Brain microvascular endothelial cell (primary cell): ENCODE measurements around the gene ZBTB20.

Source experiments
- DNase-seq: peaks from one replicate; pipeline ENCODE4 v3.0.0-alpha.2; 2020
- H3K27ac ChIP-seq: fragments of 250-450 bp; sonication (Bioruptor Pico); 2 replicates; pipeline ENCODE4 v1.5.1; 2020; ENCODE audit warnings: mild to moderate bottlenecking, moderate library complexity
- H3K27me3 ChIP-seq: fragments of 250-450 bp; sonication (Bioruptor Pico); replicated peaks from 2 replicates; pipeline ENCODE4 v1.5.1; 2020; ENCODE audit warnings: mild to moderate bottlenecking
- H3K36me3 ChIP-seq: fragments of 250-450 bp; sonication (Bioruptor Pico); replicated peaks from 2 replicates; pipeline ENCODE4 v1.5.1; 2020; ENCODE audit warnings: mild to moderate bottlenecking
- H3K4me3 ChIP-seq: 2 replicates; pipeline ENCODE4 v1.5.1; 2011; ENCODE audit warnings: low read depth, mild to moderate bottlenecking, control low read depth, low read length, moderate library complexity
- CTCF ChIP-seq: IDR thresholded peaks from 2 replicates; pipeline ENCODE4 v1.5.1; 2011; ENCODE audit warnings: low read depth, mild to moderate bottlenecking, moderate library complexity, low read length, control low read depth, inconsistent platforms; ENCODE audit errors: missing control alignments
- in situ Hi-C: cut with HindIII; loops from 2 replicates; pipeline ENCODE4 v1.10.0; 2017; ENCODE audit warnings: low sequenced_read_pairs, low pct_ligation_motif_present

Gene ZBTB20

GRCh38 chr3:114363554-114364202 lies 783.4 kb downstream of the ZBTB20 start:
- no peak overlapping the region for H3K4me3 ChIP-seq
- H3K36me3 ChIP-seq: no peaks in the 10 kb centered on the region
- in situ Hi-C loops: no loop called here
- TF ChIP-seq CTCF: no peak
- no peaks in the 10 kb centered on the region for H3K27me3 ChIP-seq
- DNase-seq: peak; percentile 76
- H3K27ac ChIP-seq: no peak overlapping the region

- Histone ChIP-seq H3K4me3 (no peak overlapping the region), H3K27ac (no peak overlapping the region), H3K27me3 (no peaks in the 10 kb centered on the region), H3K36me3 (no peaks in the 10 kb centered on the region)
- no peak for TF ChIP-seq CTCF
- in situ Hi-C loops: no loop called here
- no peak for DNase-seq
Observed at GRCh38 chr3:114362815-114363214, 784.3 kb downstream of the ZBTB20 start.

GRCh38 chr3:114361391-114361790 lies 785.7 kb downstream of the ZBTB20 start:
- no peak for TF ChIP-seq CTCF
- no peak for DNase-seq
- H3K36me3 ChIP-seq: no peaks in the 10 kb centered on the region
- H3K4me3 ChIP-seq: no peak overlapping the region
- H3K27me3 ChIP-seq: no peaks in the 10 kb centered on the region
- H3K27ac ChIP-seq: no peak overlapping the region
- in situ Hi-C loops: no loop called here

GRCh38 chr3:114356525-114356924 lies 790.6 kb downstream of the ZBTB20 start:
- no peaks in the 10 kb centered on the region for H3K36me3 ChIP-seq
- H3K4me3 ChIP-seq: no peak overlapping the region
- H3K27ac ChIP-seq: no peak overlapping the region
- TF ChIP-seq CTCF: no peak
- in situ Hi-C loops: no loop called here
- H3K27me3 ChIP-seq: no peaks in the 10 kb centered on the region
- no peak for DNase-seq

GRCh38 chr3:114356066-114356465 lies 791.0 kb downstream of the ZBTB20 start:
- TF ChIP-seq CTCF: no peak
- no peak overlapping the region for H3K27ac ChIP-seq
- in situ Hi-C loops: no loop called here
- no peaks in the 10 kb centered on the region for H3K27me3 ChIP-seq
- no peaks in the 10 kb centered on the region for H3K36me3 ChIP-seq
- H3K4me3 ChIP-seq: no peak overlapping the region
- no peak for DNase-seq

- TF ChIP-seq CTCF: no peak
- Histone ChIP-seq H3K27ac (no peak overlapping the region), H3K4me3 (no peak overlapping the region), H3K36me3 (no peaks in the 10 kb centered on the region), H3K27me3 (no peaks in the 10 kb centered on the region)
- in situ Hi-C loops: no loop called here
- DNase-seq: no peak
Observed at GRCh38 chr3:114355653-114356052, 791.4 kb downstream of the ZBTB20 start.
